ENCODE measurements around the gene SIGLECL1. TPM values are rescaled to one million over a fixed set of nuclear protein-coding genes. Genes with fewer than 3 reads are reported as not detected.

Gene SIGLECL1
- total RNA-seq, 1 experiment from 2014 or later, result not detected

DNA sequence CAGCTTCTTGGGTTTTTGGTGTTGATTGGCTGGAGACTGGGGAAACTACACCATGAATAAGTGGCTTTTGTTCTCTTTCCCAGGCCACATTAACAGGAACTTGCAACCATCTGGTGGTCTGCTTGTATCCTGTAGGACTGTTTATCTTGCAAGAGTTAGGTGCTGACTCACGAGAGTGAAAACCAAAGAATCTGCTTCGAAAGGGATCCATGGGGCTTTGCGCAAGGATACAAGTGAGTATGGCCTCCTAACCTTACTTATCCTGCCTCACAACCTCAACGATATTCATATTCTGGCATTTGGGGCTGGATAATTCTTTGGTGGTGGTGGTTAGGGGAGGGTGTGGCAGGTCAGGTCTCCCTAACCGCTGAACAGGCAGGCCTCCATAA lies 4.7 kb upstream of the SIGLECL1 start (continued):
- no peak for TF ChIP-seq GTF2I (CRISPR knock-in tag; conservative IDR thresholded peaks at IDR 0.05)

DNA sequence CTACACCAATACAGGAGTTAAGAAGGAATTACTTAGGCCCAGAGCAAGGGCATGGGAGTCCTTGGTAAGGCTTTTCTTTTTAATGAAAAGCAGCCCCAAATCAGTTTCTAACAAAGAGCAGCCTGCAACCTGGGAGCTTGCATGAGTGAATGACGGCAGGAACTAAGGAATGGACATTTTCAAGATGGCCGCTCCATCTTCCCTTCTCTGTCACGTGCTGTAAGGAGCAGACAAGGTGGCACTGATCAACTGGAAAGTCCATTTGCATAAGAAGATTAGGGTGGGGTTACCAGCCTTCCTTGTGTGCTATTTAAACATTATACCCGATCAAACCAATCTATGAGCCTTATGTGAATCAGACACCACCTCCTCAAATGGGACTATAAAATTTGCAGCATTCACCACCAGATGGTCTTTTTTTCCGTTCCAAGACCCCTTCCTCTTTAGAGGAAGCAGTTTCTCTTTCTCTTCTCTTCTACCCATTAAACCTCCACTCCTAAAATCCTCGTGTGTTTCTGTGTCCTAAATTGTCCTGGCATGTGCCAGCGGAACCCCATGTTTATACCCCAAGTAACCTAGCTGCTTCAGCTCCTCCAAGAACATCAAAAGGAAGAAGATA lies 2.8 kb upstream of the SIGLECL1 start:
- ATAC-seq (no peak), DNase-seq (ENCODE audit: low spot score) (no peak)
- CTCF ChIA-PET, result interaction anchor here (1.4 to 4.6 kb wide), 2 partner anchors 11 to 12 kb away, joined by 5 to 13 read pairs; no protein-coding TSS in a partner anchor
- 0 out of 2 replicates have a peak, but pooled peaks cover 3% of the 10 kb centered on the region for H3K4me1 Mint-ChIP-seq
- 0 out of 2 replicates have a peak, but pooled peaks cover 3% of the 10 kb centered on the region for H3K36me3 Mint-ChIP-seq
- peaks cover 18% of the 10 kb centered on the region for H3K9me3 Mint-ChIP-seq
- H3K4me3 Mint-ChIP-seq, result no peak overlapping the region
- TF ChIP-seq ESRRA (CRISPR knock-in tag; IDR thresholded peaks at IDR 0.05; ENCODE audit: borderline replicate concordance) (no peak), PRRX2 (CRISPR knock-in tag; IDR thresholded peaks at IDR 0.05) (no peak), ZBTB21 (CRISPR knock-in tag; IDR thresholded peaks at IDR 0.05; ENCODE audit: borderline replicate concordance) (no peak), TEAD4 (CRISPR knock-in tag; IDR thresholded peaks at IDR 0.05) (no peak), SOX15 (CRISPR knock-in tag; IDR thresholded peaks at IDR 0.05) (no peak), ZNF671 (CRISPR knock-in tag; IDR thresholded peaks at IDR 0.05) (no peak), HMGA2 (CRISPR knock-in tag; IDR thresholded peaks at IDR 0.05) (no peak), ATF1 (CRISPR knock-in tag; IDR thresholded peaks at IDR 0.05) (no peak), ZNF263 (CRISPR knock-in tag; IDR thresholded peaks at IDR 0.05; ENCODE audit: low read depth) (no peak)
- TF ChIP-seq, protein P1, sequence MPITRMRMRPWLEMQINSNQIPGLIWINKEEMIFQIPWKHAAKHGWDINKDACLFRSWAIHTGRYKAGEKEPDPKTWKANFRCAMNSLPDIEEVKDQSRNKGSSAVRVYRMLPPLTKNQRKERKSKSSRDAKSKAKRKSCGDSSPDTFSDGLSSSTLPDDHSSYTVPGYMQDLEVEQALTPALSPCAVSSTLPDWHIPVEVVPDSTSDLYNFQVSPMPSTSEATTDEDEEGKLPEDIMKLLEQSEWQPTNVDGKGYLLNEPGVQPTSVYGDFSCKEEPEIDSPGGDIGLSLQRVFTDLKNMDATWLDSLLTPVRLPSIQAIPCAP (CRISPR knock-in tag; IDR thresholded peaks at IDR 0.05), result no peak
- TF ChIP-seq, protein P2, sequence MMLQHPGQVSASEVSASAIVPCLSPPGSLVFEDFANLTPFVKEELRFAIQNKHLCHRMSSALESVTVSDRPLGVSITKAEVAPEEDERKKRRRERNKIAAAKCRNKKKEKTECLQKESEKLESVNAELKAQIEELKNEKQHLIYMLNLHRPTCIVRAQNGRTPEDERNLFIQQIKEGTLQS (CRISPR knock-in tag; conservative IDR thresholded peaks at IDR 0.05), result no peak
- TF ChIP-seq, protein P3, sequence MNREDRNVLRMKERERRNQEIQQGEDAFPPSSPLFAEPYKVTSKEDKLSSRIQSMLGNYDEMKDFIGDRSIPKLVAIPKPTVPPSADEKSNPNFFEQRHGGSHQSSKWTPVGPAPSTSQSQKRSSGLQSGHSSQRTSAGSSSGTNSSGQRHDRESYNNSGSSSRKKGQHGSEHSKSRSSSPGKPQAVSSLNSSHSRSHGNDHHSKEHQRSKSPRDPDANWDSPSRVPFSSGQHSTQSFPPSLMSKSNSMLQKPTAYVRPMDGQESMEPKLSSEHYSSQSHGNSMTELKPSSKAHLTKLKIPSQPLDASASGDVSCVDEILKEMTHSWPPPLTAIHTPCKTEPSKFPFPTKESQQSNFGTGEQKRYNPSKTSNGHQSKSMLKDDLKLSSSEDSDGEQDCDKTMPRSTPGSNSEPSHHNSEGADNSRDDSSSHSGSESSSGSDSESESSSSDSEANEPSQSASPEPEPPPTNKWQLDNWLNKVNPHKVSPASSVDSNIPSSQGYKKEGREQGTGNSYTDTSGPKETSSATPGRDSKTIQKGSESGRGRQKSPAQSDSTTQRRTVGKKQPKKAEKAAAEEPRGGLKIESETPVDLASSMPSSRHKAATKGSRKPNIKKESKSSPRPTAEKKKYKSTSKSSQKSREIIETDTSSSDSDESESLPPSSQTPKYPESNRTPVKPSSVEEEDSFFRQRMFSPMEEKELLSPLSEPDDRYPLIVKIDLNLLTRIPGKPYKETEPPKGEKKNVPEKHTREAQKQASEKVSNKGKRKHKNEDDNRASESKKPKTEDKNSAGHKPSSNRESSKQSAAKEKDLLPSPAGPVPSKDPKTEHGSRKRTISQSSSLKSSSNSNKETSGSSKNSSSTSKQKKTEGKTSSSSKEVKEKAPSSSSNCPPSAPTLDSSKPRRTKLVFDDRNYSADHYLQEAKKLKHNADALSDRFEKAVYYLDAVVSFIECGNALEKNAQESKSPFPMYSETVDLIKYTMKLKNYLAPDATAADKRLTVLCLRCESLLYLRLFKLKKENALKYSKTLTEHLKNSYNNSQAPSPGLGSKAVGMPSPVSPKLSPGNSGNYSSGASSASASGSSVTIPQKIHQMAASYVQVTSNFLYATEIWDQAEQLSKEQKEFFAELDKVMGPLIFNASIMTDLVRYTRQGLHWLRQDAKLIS (CRISPR knock-in tag; IDR thresholded peaks at IDR 0.05; ENCODE audit: borderline replicate concordance), result no peak
- TF ChIP-seq, protein P4, sequence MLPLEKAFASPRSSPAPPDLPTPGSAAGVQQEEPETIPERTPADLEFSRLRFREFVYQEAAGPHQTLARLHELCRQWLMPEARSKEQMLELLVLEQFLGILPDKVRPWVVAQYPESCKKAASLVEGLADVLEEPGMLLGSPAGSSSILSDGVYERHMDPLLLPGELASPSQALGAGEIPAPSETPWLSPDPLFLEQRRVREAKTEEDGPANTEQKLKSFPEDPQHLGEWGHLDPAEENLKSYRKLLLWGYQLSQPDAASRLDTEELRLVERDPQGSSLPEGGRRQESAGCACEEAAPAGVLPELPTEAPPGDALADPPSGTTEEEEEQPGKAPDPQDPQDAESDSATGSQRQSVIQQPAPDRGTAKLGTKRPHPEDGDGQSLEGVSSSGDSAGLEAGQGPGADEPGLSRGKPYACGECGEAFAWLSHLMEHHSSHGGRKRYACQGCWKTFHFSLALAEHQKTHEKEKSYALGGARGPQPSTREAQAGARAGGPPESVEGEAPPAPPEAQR (CRISPR knock-in tag; IDR thresholded peaks at IDR 0.05), result no peak
- POLR2A ChIA-PET, result no interaction called here
- no peak overlapping the region for H3K27ac Mint-ChIP-seq
- peaks cover 3% of the 10 kb centered on the region for H3K27me3 Mint-ChIP-seq (ENCODE audit: low read depth)

DNA sequence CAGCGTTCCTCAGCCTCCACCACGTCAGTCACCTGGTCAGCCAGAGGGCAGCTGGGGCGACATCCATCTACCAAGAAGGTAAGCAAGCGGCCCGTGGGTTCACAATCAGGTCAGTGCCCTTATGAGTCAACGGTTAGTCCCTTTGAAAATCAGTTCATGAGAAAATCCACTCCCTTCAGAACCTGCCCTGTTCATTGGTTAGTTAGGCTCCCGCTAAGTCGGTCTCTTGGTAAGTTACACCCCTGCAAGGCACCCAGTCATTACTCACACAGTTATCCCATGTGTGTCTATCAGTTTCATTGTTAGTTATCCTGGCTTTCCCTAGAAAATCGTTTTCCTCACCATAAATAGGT lies 564 bp downstream of the SIGLECL1 start:
- POLR2A ChIA-PET, result no interaction called here
- ATAC-seq (no peak), DNase-seq (ENCODE audit: low spot score) (no peak)
- TF ChIP-seq, protein P5, sequence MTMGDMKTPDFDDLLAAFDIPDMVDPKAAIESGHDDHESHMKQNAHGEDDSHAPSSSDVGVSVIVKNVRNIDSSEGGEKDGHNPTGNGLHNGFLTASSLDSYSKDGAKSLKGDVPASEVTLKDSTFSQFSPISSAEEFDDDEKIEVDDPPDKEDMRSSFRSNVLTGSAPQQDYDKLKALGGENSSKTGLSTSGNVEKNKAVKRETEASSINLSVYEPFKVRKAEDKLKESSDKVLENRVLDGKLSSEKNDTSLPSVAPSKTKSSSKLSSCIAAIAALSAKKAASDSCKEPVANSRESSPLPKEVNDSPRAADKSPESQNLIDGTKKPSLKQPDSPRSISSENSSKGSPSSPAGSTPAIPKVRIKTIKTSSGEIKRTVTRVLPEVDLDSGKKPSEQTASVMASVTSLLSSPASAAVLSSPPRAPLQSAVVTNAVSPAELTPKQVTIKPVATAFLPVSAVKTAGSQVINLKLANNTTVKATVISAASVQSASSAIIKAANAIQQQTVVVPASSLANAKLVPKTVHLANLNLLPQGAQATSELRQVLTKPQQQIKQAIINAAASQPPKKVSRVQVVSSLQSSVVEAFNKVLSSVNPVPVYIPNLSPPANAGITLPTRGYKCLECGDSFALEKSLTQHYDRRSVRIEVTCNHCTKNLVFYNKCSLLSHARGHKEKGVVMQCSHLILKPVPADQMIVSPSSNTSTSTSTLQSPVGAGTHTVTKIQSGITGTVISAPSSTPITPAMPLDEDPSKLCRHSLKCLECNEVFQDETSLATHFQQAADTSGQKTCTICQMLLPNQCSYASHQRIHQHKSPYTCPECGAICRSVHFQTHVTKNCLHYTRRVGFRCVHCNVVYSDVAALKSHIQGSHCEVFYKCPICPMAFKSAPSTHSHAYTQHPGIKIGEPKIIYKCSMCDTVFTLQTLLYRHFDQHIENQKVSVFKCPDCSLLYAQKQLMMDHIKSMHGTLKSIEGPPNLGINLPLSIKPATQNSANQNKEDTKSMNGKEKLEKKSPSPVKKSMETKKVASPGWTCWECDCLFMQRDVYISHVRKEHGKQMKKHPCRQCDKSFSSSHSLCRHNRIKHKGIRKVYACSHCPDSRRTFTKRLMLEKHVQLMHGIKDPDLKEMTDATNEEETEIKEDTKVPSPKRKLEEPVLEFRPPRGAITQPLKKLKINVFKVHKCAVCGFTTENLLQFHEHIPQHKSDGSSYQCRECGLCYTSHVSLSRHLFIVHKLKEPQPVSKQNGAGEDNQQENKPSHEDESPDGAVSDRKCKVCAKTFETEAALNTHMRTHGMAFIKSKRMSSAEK (CRISPR knock-in tag; IDR thresholded peaks at IDR 0.05; ENCODE audit: borderline replicate concordance), result no peak
- H3K4me3 Mint-ChIP-seq, result no peak overlapping the region
- H3K9me3 Mint-ChIP-seq, result peaks cover 11% of the 10 kb centered on the region
- CTCF ChIA-PET, result no interaction called here
- H3K4me1 Mint-ChIP-seq, result no peaks in the 10 kb centered on the region
- H3K27me3 Mint-ChIP-seq (ENCODE audit: low read depth), result no peaks in the 10 kb centered on the region; the same call in 1 of the 2 replicates
- 0 out of 2 replicates have a peak, but pooled peaks cover 3% of the 10 kb centered on the region for H3K36me3 Mint-ChIP-seq
- H3K27ac Mint-ChIP-seq, result no peak overlapping the region

Data from WTC11 (cell line).